GM18511 (cell line): ENCODE measurements around the gene HS3ST4.
"Not testable (repeated sequence)": the region's sequence is repeated elsewhere in the genome, so short reads cannot be mapped to it uniquely, and the experiment has no call there.

ENCODE experiments used
- ATAC-seq: cut with Tn5 transposase; IDR thresholded peaks from one replicate; pipeline ENCODE4 v1.9.1; 2021; ENCODE audit warnings: mild to moderate bottlenecking, moderate library complexity; ENCODE audit not compliant: unreplicated experiment

HS3ST4 gene

GRCh38 chr16:25729188-25729915, 37.6 kb downstream of the HS3ST4 start:
- ATAC-seq = no peak

- no peak for ATAC-seq
Measured at GRCh38 chr16:25730396-25730795, 38.6 kb downstream of the HS3ST4 start.

- no peak for ATAC-seq
Measured at GRCh38 chr16:25734430-25735385, 42.9 kb downstream of the HS3ST4 start.

- no peak for ATAC-seq
Measured at GRCh38 chr16:25735645-25736044, 43.9 kb downstream of the HS3ST4 start.

GRCh38 chr16:25747160-25747758, 55.5 kb downstream of the HS3ST4 start:
- ATAC-seq = no peak

- ATAC-seq = no peak
Measured at GRCh38 chr16:25748092-25748654, 56.4 kb downstream of the HS3ST4 start.

GRCh38 chr16:25750488-25751216, 58.9 kb downstream of the HS3ST4 start:
- no peak for ATAC-seq

GRCh38 chr16:25751230-25751835, 59.6 kb downstream of the HS3ST4 start:
- ATAC-seq = no peak

- no peak for ATAC-seq
Measured at GRCh38 chr16:25764466-25764865, 72.7 kb downstream of the HS3ST4 start.

GRCh38 chr16:25771216-25771615, 79.5 kb downstream of the HS3ST4 start:
- no peak for ATAC-seq

GRCh38 chr16:25771812-25772568, 80.2 kb downstream of the HS3ST4 start:
- ATAC-seq = no peak

GRCh38 chr16:25776214-25776613, 84.5 kb downstream of the HS3ST4 start:
- not testable (repeated sequence) for ATAC-seq

- ATAC-seq = no peak
Measured at GRCh38 chr16:25783226-25783625, 91.5 kb downstream of the HS3ST4 start.

GRCh38 chr16:25785361-25785760, 93.6 kb downstream of the HS3ST4 start:
- ATAC-seq = no peak

- ATAC-seq = no peak
Measured at GRCh38 chr16:25786748-25787147, 95.0 kb downstream of the HS3ST4 start.

GRCh38 chr16:25788637-25789036, 96.9 kb downstream of the HS3ST4 start:
- ATAC-seq = no peak

GRCh38 chr16:25796239-25796638, 104.5 kb downstream of the HS3ST4 start:
- no peak for ATAC-seq

- no peak for ATAC-seq
Measured at GRCh38 chr16:25798065-25798464, 106.3 kb downstream of the HS3ST4 start.

GRCh38 chr16:25799816-25800215, 108.1 kb downstream of the HS3ST4 start:
- no peak for ATAC-seq
